BJ (cell line): Measurements from ENCODE around the gene PRMT1. TPM values are rescaled to one million over a fixed set of nuclear protein-coding genes. Genes with fewer than 3 reads are reported as not detected.

Source experiments
- CTCF ChIA-PET: fragments of 350-600 bp; formaldehyde crosslinking; extraction: SDS; loops from one replicate; lab custom pipeline; 2021; ENCODE audit warnings: antibody characterized with exemption, inconsistent platforms; lab: Yijun Ruan, JAX
- POLR2A ChIA-PET: fragments of 300-600 bp; sonication (Branson Sonifier 250); formaldehyde crosslinking; extraction: SDS; loops from one replicate; lab custom pipeline; 2021; ENCODE audit warnings: antibody characterized with exemption; lab: Charles Lee
- DNase-seq: peaks from one replicate; pipeline ENCODE4 v3.0.0-alpha.2; 2011; ENCODE audit warnings: low read depth
- H3K27me3 ChIP-seq: 2 replicates; pipeline ENCODE4 v1.6.0; 2011; ENCODE audit warnings: low read length; ENCODE audit not compliant: control insufficient read depth, insufficient read depth
- H3K36me3 ChIP-seq: 2 replicates; pipeline ENCODE4 v1.5.1; 2011; ENCODE audit warnings: low read length; ENCODE audit not compliant: control insufficient read depth, insufficient read depth
- H3K4me3 ChIP-seq: 2 replicates; pipeline ENCODE4 v1.5.1; 2011; ENCODE audit warnings: low read depth, mild to moderate bottlenecking, control low read depth, low read length
- polyA plus RNA-seq: library from polyadenylated mRNA; depleted of rRNA; stranded (reverse); fragments of >200 nt; gene quantifications from 2 replicates; pipeline ENCODE4 v1.2.3, GENCODE V29; 2011
- TF ChIP-seq, protein P1 (sequence below): IDR thresholded peaks from 2 replicates; pipeline ENCODE4 v1.5.1; 2011; ENCODE audit warnings: low read depth, mild to moderate bottlenecking, control low read depth, inconsistent platforms, low read length, moderate library complexity; ENCODE audit not compliant: insufficient read depth

The PRMT1 gene
- polyA plus RNA-seq, 1 experiment = 372 TPM

DNA sequence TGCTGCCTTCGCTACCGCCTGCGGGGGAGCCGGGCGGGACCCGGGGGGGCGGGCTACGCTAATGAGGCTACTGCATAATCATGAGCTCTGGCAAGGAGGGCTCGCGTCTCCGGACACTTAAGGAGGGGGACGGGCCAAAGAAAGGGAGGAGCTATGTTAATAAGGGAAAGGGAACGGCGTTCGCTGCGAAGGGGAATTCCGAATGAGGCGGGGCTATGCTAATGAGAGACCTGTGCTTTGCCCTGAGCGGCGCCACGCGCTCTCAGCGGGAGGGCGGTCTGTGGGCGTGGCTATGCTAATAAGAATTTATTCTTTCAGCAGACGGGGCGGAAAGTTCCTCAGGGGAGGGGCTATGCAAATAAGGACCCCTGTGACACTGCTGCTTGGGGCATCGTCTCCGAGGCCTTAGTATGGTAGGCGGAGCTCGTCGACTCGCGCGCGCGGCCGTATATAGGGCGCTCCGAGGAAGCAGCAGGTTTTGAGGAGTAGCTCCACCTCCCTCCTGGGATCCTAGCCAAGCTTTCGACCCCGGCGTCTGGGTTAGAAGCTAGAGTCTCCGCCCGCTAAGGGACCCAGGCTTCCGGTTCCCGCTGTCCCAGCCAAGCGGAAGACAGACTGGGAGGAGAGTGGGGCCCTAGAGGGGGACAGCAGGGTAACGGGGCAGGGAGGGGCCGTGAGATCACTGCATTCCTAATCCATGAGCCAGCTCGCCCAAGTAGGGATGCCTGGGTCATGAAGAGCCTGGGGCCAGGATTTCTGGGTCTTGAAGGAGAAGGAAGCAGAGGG, 36.8 kb upstream of the PRMT1 start, which contains the start of gene RRAS:
RRAS (minus strand) TSS at position 31 of the 786 bp plus-strand sequence. CDS start 45 bp downstream, outside the sequence.
- CTCF ChIA-PET = interaction anchor here (0.6 to 2.1 kb wide), 5 partner anchors 32 to 77 kb away, joined by 3 to 9 read pairs (median 3); no protein-coding TSS in a partner anchor
- H3K36me3 ChIP-seq = peaks cover 11% of the 10 kb centered on the region
- peak; percentile 100 for DNase-seq
- TF ChIP-seq, protein P1, sequence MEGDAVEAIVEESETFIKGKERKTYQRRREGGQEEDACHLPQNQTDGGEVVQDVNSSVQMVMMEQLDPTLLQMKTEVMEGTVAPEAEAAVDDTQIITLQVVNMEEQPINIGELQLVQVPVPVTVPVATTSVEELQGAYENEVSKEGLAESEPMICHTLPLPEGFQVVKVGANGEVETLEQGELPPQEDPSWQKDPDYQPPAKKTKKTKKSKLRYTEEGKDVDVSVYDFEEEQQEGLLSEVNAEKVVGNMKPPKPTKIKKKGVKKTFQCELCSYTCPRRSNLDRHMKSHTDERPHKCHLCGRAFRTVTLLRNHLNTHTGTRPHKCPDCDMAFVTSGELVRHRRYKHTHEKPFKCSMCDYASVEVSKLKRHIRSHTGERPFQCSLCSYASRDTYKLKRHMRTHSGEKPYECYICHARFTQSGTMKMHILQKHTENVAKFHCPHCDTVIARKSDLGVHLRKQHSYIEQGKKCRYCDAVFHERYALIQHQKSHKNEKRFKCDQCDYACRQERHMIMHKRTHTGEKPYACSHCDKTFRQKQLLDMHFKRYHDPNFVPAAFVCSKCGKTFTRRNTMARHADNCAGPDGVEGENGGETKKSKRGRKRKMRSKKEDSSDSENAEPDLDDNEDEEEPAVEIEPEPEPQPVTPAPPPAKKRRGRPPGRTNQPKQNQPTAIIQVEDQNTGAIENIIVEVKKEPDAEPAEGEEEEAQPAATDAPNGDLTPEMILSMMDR = no peak
- peak within 1 kb of the TSS; percentile 57 for H3K4me3 ChIP-seq
- POLR2A ChIA-PET = interaction anchor here (0.6 to 1.7 kb wide), 7 partner anchors 36 to 225 kb away, joined by 4 to 9 read pairs (median 5); partner anchors contain the start of genes NOSIP, PRMT1, PRRG2 and RCN3
- H3K27me3 ChIP-seq = no peaks in the 10 kb centered on the region

DNA sequence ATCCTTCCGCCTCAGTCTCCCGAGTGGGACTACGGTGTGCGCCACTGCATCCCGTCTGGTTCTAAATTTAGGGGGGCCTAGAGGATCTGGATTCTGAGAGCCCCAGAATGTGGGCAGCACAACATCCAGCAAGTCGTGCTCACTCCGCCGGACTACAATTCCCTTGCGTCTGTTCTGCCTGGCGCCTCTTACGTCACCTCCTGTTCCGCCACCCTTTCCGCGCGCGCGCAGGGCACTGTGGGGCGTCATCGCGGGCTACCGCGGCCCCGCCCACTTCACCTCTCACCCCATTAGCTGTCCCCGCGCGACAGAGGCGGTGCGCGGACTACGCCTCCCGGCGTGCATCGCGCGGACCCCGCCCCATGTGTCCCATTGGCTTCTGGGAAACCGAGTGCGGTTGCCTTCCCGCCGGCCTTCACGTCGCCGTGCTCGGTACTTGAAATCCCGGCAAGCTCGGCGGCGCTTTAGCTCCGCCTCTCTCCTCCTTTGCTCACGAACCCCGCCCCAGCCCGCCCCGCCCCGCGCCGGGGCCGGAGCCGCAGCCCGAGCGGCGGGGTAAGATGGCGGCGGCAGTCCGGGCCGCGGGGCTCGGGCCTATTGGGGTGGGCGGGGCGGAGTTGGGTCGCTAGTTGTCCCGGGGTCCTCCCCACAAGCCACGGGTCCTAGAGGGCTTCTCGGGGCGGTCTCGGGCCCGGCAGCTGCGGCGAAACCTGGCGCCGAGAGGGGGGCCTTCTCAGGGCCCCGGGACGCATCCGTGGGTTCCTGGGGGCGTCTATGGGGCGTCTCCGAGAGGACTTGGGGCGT, 35.2 kb upstream of the PRMT1 start, which contains the start of gene SCAF1:
SCAF1 (plus strand) TSS at position 522 of the 804 bp plus-strand sequence. CDS start 2,818 bp downstream, outside the sequence.
- POLR2A ChIA-PET = interaction anchor here (0.6 to 1.0 kb wide), 6 partner anchors 18 to 154 kb away, joined by 3 to 8 read pairs (median 4); no protein-coding TSS in a partner anchor

DNA sequence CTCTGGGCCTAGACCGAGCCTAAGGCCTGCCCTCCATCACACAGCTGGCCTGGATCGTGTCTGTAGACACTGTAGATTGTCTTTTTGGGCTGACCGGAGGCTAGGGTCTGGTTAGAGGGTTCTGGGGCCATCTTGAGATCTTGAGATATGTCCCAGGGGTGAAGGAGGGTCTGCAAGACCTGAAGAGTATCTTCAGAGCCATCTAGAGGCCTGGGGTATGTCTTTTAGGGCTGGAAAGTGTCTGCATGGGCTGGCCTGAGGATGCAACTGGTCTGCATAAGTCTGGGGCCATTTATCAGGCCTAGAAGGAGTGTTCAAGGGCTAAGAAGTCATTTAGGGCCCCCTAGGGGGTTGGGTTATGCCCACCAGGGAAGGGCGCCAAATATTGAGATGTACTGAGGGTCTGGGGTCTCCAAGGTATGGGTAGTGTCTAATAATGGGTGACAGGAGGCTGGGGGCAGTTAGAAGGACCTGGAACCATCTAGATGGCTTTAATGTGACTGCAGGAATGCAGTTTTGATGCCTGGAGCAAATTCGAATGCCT, 34.5 kb upstream of the PRMT1 start:
- DNase-seq = no peak
- no peaks in the 10 kb centered on the region for H3K27me3 ChIP-seq
- peak overlapping the region; percentile 71 for H3K4me3 ChIP-seq
- TF ChIP-seq, protein P1 = no peak
- POLR2A ChIA-PET = interaction anchor here (0.6 to 1.0 kb wide), 4 partner anchors 17 to 155 kb away, joined by 3 to 5 read pairs (median 4); no protein-coding TSS in a partner anchor
- peaks cover 23% of the 10 kb centered on the region for H3K36me3 ChIP-seq
- CTCF ChIA-PET = interaction anchor here (2.0 kb wide), 2 partner anchors 30 to 72 kb away, joined by 6 to 9 read pairs; no protein-coding TSS in a partner anchor

More for the DNA sequence above, 35.2 kb upstream of the PRMT1 start, which contains the start of gene SCAF1:
- Histone ChIP-seq H3K27me3 (no peaks in the 10 kb centered on the region), H3K36me3 (peaks cover 17% of the 10 kb centered on the region), H3K4me3 (peak within 1 kb of the TSS; percentile 71)
- TF ChIP-seq, protein P1 = no peak
- peak; percentile 97 for DNase-seq
- CTCF ChIA-PET = interaction anchor here (0.6 to 2.0 kb wide), 4 partner anchors 31 to 72 kb away, joined by 3 to 9 read pairs (median 6); no protein-coding TSS in a partner anchor

DNA sequence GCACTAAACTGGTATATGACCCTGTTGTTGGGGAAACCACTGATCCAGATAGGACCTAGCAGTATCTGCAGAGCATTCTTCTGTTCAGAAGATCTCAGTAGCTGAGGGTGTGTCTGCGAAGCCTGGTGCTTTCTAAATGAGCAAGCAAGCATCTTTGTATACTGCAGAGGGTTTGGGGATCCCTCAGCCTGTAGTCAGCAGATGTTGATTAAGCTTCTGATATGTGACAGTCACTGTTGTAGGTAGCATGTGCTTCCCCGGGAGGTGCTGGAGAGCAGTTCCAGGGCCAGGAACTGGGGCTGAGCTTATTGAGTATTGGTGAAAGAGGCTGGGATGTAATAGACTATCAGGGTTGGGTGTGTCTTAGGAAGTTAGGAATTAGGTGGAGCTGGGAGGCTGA, 33.6 kb upstream of the PRMT1 start:
- H3K36me3 ChIP-seq = peaks cover 24% of the 10 kb centered on the region
- POLR2A ChIA-PET = no interaction called here
- DNase-seq = no peak
- CTCF ChIA-PET = interaction anchor here (0.6 to 2.0 kb wide), 4 partner anchors 20 to 73 kb away, joined by 3 to 9 read pairs (median 5); no protein-coding TSS in a partner anchor
- H3K4me3 ChIP-seq = no peak overlapping the region; the same call in 1 of the 2 replicates
- TF ChIP-seq, protein P1 = no peak
- no peaks in the 10 kb centered on the region for H3K27me3 ChIP-seq
